ENCODE measurements around the gene ANK3.

DNA sequence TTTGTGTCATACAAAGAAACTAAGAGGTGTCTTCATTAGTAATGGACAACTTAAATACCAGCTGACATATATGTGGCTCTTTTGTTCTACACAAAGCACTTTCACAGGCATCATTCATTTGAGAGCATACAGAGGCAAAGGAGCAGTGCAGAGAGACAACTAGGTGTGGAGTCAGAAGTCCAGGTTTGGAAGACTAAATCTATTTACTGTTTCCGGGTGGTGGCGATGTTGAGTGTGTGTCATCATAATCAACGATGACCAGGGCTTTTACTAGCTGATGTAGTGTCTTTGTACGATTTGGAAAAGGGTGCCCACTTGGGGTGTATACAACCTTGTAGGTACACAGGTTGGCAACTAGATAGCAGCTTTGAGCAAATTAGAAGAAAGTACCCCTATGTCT lies 287.9 kb downstream of the ANK3 start:
- TF ChIP-seq, protein P1, sequence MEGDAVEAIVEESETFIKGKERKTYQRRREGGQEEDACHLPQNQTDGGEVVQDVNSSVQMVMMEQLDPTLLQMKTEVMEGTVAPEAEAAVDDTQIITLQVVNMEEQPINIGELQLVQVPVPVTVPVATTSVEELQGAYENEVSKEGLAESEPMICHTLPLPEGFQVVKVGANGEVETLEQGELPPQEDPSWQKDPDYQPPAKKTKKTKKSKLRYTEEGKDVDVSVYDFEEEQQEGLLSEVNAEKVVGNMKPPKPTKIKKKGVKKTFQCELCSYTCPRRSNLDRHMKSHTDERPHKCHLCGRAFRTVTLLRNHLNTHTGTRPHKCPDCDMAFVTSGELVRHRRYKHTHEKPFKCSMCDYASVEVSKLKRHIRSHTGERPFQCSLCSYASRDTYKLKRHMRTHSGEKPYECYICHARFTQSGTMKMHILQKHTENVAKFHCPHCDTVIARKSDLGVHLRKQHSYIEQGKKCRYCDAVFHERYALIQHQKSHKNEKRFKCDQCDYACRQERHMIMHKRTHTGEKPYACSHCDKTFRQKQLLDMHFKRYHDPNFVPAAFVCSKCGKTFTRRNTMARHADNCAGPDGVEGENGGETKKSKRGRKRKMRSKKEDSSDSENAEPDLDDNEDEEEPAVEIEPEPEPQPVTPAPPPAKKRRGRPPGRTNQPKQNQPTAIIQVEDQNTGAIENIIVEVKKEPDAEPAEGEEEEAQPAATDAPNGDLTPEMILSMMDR (conservative IDR thresholded peaks at IDR 0.05 in 1 of 2, IDR thresholded peaks at IDR 0.05 in 1 of 2; ENCODE audit: low read depth in 1 of 2, low read length in 2 of 2) = no peak
- no peak for TF ChIP-seq EZH2 (IDR thresholded peaks at IDR 0.05; ENCODE audit: low read length, missing control alignments)

All from fibroblast of lung (primary cell).